ENCODE results near the gene TRIM24.

TRIM24 gene

DNA sequence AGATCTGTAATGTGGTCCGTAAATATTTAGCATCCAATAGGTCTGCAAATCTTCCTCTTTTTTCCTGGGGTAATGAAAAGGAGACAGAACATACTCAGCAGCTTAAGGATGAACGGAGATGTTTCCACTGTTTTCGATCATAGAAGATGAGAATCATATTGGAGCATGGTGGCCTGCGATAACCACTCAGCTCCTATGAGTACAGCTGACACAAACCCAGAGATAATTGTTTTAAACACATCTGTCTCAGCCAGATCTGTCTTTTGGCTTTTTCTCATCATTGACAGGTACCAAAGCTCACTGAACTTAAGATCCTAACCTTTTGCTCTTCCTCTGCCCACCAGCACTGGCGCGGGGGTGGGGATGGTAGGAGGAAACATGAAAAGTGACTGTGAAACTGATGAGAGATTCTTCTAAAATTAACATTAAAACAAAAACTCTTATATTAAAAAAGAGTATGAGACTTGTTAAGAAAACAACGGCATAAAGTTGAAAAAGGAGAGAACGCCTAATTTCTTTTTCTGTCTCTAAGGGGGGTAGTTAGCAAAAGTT lies 170.1 kb downstream of the TRIM24 start:
- no peak for DNase-seq

DNA sequence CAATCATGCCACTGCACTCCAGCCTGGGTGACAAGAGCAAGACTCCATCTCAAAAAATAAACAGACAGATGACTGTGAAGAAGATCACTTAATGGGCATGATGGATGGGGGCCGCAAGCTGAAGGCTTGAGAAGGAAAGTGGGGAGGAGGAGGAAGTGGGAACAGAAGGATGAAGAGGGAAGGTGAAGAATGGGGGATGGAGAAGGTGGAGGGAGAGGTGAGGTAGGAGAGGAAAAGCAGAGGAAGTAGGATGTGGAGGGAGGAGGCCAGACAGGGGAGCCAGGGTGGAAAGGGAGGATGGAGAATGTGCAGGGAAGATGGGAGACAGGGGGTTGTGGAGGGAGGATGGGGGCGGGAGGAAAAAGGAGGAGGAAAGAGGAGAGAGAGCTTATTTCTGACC lies 172.3 kb downstream of the TRIM24 start:
- DNase-seq = no peak

DNA sequence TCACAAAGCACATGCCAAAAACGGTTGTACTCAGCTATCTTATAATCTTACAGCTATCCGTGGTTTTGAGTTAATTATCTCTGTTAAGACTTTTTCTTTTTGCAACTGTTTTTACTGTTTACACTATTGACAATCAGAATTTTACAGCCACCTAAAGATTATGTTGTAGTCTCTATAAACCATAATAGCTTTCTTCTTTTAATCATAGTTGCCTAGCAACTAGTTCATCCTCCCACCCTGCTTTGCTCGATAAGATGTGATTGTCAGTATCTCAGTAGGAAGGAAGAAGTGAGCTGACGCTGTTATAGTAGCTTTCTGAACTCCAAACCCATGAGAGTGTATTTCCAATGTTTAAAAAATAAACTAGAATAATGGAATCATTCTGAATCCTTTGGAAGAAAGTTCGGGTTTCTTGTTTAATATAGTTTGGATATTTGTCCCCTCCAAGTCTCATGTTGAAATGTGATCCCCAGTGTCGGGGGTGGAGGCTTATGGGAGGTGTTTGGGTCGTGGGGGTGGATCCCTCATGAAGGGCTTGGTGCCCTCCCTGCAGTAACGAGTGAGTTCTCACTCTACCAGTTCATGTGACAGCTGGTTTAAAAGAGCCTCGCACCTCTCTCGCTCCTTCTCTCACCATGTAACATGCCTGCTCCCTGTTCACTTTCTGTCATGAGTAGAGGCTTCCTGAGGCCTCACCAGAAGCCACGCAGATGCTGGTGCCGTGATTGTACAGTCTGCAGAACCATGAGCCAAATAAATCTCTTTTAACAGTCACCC lies 173.0 kb downstream of the TRIM24 start:
- DNase-seq = no peak
